ENCODE measurements around the gene KRTAP10-5. TPM values are rescaled to one million over a fixed set of nuclear protein-coding genes. Genes with fewer than 3 reads are reported as not detected.
"Not testable (repeated sequence)": the region's sequence is repeated elsewhere in the genome, so short reads cannot be mapped to it uniquely, and the experiment has no call there.

Gene KRTAP10-5
- total RNA-seq, 2 donors from 2014 or later: not detected

- ATAC-seq (no peak), DNase-seq (no peak)
- H3K9me3 ChIP-seq (ENCODE audit: control insufficient read depth, low read length, poor library complexity, severe bottlenecking): no peaks in the 10 kb centered on the region
- no peaks in the 10 kb centered on the region for H3K27me3 Mint-ChIP-seq
- H3K4me3 Mint-ChIP-seq: no peak overlapping the region
- H3K4me1 Mint-ChIP-seq: peaks cover 11% of the 10 kb centered on the region
- peaks cover 5% of the 10 kb centered on the region for H3K36me3 Mint-ChIP-seq (ENCODE audit: low read depth)
- no peak overlapping the region for H3K27ac Mint-ChIP-seq
Measured at GRCh38 chr21:44552136-44552535, 28.3 kb downstream of the KRTAP10-5 start.

DNA sequence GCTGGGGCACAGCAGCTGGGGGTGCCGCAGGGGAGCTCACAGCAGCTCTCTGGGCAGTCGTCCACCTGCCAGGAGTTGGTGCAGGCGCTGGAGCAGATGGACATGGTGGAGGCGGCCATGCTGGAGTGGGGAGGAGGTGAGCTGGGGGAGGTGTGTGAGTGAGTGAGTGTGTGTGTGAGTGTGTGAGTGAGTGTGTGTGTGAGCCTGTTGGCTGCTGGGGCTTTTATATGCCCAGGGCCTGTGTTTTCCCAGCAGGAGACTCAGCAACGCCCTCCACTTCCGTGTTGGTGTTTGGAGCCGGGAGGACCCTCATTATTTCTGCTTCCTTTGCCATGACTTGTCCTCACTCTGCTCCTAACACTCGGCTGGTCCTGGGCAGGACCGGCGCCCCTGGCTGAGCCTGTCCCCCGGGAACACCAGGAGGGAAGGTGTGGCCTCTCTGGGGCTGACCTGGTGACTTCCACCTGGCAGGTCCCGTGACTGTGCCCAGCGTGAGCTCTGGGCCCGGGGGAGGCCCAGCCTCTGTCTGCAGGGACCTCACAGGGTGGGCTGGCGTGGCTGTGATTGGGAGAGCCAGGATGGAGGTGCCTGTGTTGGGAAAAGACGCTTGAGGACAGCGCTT is 29.0 kb downstream of the KRTAP10-5 start, which contains the start of gene KRTAP10-2:
TSS of gene KRTAP10-2 (minus strand) at position 166 of the 622 bp plus-strand sequence. CDS start at position 119, 47 bp downstream.
- no peak within 1 kb of the TSS for H3K4me3 Mint-ChIP-seq
- H3K4me1 Mint-ChIP-seq: peaks cover 11% of the 10 kb centered on the region
- DNase-seq (no peak), ATAC-seq (no peak)
- peaks cover 6% of the 10 kb centered on the region for H3K9me3 ChIP-seq (ENCODE audit: control insufficient read depth, low read length, poor library complexity, severe bottlenecking)
- H3K27ac Mint-ChIP-seq: no peak within 1 kb of the TSS
- peaks cover 5% of the 10 kb centered on the region for H3K36me3 Mint-ChIP-seq (ENCODE audit: low read depth)
- H3K27me3 Mint-ChIP-seq: no peaks in the 10 kb centered on the region

- Mint-ChIP-seq H3K4me3 (no peak overlapping the region), H3K27ac (no peak overlapping the region), H3K27me3 (no peaks in the 10 kb centered on the region), H3K4me1 (peaks cover 11% of the 10 kb centered on the region), H3K36me3 (ENCODE audit: low read depth) (peaks cover 5% of the 10 kb centered on the region)
- peaks cover 6% of the 10 kb centered on the region for H3K9me3 ChIP-seq (ENCODE audit: control insufficient read depth, low read length, poor library complexity, severe bottlenecking)
- no peak for DNase-seq
- no peak for ATAC-seq
Measured at GRCh38 chr21:44550807-44551206, 29.6 kb downstream of the KRTAP10-5 start.

DNA sequence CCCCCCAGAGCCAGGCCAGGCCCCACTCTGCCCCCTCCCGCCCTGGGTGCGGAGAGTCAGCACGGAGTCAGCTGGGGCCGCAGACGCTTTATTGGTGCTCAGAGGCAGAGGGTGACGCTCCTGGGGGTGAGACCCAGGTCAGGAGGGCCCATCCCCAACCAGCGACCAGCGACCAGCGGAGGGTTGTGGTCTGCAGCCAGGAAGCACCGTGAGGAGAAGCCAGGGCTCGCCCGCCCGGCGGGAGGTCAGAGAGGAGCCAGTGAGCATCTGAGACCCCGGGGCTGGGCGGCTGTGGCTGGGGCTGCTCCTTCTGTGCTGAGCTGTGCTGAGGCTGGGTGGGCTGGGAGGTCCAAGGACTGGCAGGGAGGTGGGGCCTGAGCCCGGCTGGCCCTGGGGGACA is 30.1 kb downstream of the KRTAP10-5 start:
- H3K4me3 Mint-ChIP-seq; H3K27ac Mint-ChIP-seq; DNase-seq; H3K9me3 ChIP-seq (ENCODE audit: control insufficient read depth, low read length, poor library complexity, severe bottlenecking); H3K36me3 Mint-ChIP-seq (ENCODE audit: low read depth); H3K27me3 Mint-ChIP-seq; ATAC-seq: not testable (repeated sequence)
- peaks cover 11% of the 10 kb centered on the region for H3K4me1 Mint-ChIP-seq

DNA sequence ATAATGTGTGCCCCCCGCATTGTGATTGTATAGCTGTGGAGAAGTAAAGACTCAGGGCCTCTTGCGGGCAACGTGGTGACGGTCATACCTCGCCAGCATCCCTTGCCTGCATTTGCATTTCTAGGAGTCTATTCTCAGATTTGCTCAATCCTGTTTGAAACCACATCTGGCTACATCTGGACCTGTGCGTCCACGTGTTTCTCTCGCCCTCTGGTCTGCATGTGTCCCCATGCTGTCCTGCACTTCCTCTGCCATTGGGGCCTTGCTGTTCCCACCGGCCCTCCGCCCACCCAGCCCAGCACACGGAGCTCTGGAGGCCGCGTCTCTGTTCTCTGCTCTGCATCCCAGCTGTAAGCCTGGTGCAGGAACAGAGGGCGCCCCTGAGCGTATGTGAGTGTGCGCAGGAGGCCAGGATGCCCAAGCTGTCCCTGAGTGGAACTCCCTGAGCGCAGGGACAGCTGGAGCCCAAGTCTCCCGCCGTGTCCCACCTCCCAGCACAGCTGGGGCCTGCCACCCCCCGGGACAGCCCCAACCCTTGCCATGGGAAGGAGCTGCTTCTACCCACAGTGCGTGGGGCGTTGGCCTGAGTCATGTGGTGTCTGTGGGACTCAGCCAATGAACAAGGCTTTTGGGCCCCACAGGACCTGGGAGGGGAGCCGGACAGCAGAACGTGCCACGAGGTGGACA is 30.7 kb downstream of the KRTAP10-5 start:
- ATAC-seq (no peak), DNase-seq (no peak)
- H3K9me3 ChIP-seq (ENCODE audit: control insufficient read depth, low read length, poor library complexity, severe bottlenecking): peaks cover 6% of the 10 kb centered on the region
- Mint-ChIP-seq H3K4me3 (no peak overlapping the region), H3K4me1 (peaks cover 11% of the 10 kb centered on the region), H3K27me3 (no peaks in the 10 kb centered on the region), H3K36me3 (ENCODE audit: low read depth) (peaks cover 5% of the 10 kb centered on the region), H3K27ac (no peak overlapping the region)

DNA sequence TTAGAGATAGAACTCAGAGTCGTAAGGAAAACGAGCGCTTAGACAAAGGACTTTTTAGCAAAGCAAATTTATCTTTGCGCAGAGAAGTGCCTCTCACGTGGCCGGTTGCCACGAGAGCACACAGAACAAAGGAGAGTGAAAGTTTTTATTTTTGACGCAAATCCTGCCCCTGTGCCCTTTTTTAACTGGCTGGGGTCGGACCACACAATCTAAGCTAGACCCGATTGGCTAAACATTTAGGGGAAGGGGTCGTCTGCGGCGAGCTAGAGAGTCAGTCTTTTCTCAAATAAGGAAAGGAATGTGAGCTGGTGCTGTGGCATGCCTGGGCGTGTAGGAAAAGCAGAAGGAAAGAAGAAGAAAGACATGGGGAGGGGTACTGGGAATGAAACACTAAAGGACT is 31.5 kb downstream of the KRTAP10-5 start:
- Mint-ChIP-seq H3K4me1 (peaks cover 11% of the 10 kb centered on the region), H3K4me3 (peak overlapping the region; percentile 4), H3K27ac (no peak overlapping the region), H3K27me3 (no peaks in the 10 kb centered on the region), H3K36me3 (ENCODE audit: low read depth) (peaks cover 5% of the 10 kb centered on the region)
- peaks cover 6% of the 10 kb centered on the region for H3K9me3 ChIP-seq (ENCODE audit: control insufficient read depth, low read length, poor library complexity, severe bottlenecking)
- ATAC-seq: no peak
- DNase-seq: no peak

DNA sequence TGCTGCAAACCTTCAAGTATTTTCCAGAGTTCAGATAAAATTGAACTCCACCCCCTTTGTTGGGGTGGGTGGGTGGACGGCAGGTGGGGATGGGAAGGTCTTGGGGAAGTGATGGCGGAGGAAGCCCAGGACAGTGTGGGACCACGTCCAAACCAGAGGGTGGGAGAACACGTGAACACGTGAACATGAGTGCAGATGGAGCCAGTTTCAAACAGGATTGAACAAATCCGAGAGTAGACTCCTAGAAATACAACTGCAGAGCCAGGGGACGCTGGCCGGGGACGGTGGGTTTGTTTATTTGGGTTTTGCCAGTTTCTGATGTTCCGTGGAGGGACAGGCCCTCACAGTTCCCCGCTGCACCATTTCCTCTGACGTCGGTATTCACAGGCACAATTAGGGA is 32.0 kb downstream of the KRTAP10-5 start:
- no peaks in the 10 kb centered on the region for H3K27me3 Mint-ChIP-seq
- ATAC-seq: no peak
- peaks cover 11% of the 10 kb centered on the region for H3K4me1 Mint-ChIP-seq
- H3K36me3 Mint-ChIP-seq (ENCODE audit: low read depth): peaks cover 5% of the 10 kb centered on the region
- H3K9me3 ChIP-seq (ENCODE audit: control insufficient read depth, low read length, poor library complexity, severe bottlenecking): peaks cover 6% of the 10 kb centered on the region
- H3K27ac Mint-ChIP-seq: no peak overlapping the region
- DNase-seq: no peak
- H3K4me3 Mint-ChIP-seq: no peak overlapping the region

- peaks cover 6% of the 10 kb centered on the region for H3K9me3 ChIP-seq (ENCODE audit: control insufficient read depth, low read length, poor library complexity, severe bottlenecking)
- peak overlapping the region; percentile 79 for H3K4me3 Mint-ChIP-seq
- DNase-seq (no peak), ATAC-seq (peak; percentile 76)
- no peaks in the 10 kb centered on the region for H3K27me3 Mint-ChIP-seq
- peaks cover 5% of the 10 kb centered on the region for H3K36me3 Mint-ChIP-seq (ENCODE audit: low read depth)
- peak overlapping the region; percentile 6 for H3K27ac Mint-ChIP-seq
- peaks cover 11% of the 10 kb centered on the region for H3K4me1 Mint-ChIP-seq
Measured at GRCh38 chr21:44547656-44548331, 32.6 kb downstream of the KRTAP10-5 start.

DNA sequence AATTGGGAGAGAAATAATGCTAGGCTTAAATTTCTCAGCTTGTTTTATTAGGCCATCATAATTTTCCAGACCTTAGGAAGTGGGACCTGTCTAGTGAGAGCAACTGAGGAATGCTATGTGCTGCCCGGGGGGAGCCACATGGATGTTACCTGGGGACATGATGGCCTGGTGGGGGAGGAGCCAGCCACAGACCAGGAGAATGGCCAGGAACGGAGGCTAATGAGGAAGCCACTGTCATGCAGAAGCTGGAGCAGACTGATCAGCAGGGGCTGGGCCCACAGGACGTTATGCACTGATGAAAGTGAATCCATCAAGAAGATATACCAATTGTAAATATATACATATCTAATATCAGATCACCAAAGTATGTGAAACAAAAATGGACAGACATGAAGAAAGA is 35.8 kb downstream of the KRTAP10-5 start:
- Mint-ChIP-seq H3K4me3 (no peak overlapping the region), H3K4me1 (peaks cover 11% of the 10 kb centered on the region), H3K27ac (no peak overlapping the region), H3K27me3 (no peaks in the 10 kb centered on the region), H3K36me3 (ENCODE audit: low read depth) (peaks cover 4% of the 10 kb centered on the region)
- ATAC-seq (no peak), DNase-seq (no peak)
- H3K9me3 ChIP-seq (ENCODE audit: control insufficient read depth, low read length, poor library complexity, severe bottlenecking): peaks cover 6% of the 10 kb centered on the region

DNA sequence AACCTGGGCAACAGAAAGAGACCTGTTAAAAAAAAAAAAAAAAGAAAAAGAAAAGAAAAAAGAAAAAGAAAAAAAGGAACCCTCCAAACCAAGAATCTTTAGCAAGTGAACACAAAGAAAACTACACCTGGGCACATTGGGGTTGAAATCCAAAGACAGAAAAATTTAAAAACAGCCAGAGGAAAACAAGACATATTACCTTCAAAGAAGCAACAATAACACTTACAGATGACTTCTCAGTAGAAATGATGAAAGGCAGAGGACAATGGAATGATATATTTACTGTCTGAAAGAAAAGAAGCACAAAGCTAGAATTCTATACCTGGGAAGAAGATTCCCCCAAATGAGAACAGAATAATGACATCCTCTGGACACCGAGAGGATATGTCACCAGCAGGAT is 37.7 kb downstream of the KRTAP10-5 start:
- H3K27ac Mint-ChIP-seq: no peak overlapping the region
- ATAC-seq (no peak), DNase-seq (no peak)
- no peaks in the 10 kb centered on the region for H3K27me3 Mint-ChIP-seq
- peaks cover 4% of the 10 kb centered on the region for H3K4me1 Mint-ChIP-seq
- no peak overlapping the region for H3K4me3 Mint-ChIP-seq
- peaks cover 6% of the 10 kb centered on the region for H3K9me3 ChIP-seq (ENCODE audit: control insufficient read depth, low read length, poor library complexity, severe bottlenecking)
- peaks cover 2% of the 10 kb centered on the region for H3K36me3 Mint-ChIP-seq (ENCODE audit: low read depth)

DNA sequence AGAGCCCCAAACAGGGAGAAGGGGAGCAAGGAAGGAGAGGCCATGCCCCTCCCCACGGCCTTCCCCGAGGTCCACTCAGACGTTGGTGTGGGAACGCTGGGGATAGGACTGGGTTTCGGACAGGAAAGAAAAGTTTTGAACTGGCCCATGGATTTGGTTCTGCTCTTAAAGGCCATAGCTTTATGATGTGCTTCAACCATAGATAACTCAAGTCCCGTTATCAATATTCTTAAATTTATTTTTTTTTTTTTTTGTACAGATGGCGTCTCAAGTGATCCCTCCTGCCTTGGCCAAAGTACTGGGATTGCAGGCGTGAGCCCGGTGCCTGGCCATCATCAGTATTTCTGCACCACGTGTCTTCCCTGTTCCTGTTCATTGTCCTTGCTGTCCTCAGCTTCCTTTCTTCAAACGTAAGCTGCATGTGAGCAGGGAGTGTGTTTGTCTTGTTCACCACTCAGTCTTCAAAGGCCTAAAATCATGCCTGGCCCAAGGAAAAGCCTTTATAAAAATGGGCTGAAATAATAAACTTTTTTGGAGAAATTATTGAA is 39.6 kb downstream of the KRTAP10-5 start:
- H3K27ac Mint-ChIP-seq: no peak overlapping the region
- H3K4me1 Mint-ChIP-seq: no peaks in the 10 kb centered on the region
- H3K9me3 ChIP-seq (ENCODE audit: control insufficient read depth, low read length, poor library complexity, severe bottlenecking): no peaks in the 10 kb centered on the region
- H3K36me3 Mint-ChIP-seq (ENCODE audit: low read depth): no peaks in the 10 kb centered on the region
- H3K27me3 Mint-ChIP-seq: no peaks in the 10 kb centered on the region
- DNase-seq: no peak
- ATAC-seq: no peak
- H3K4me3 Mint-ChIP-seq: no peak overlapping the region

GRCh38 chr21:44539991-44540666 is 40.3 kb downstream of the KRTAP10-5 start, which contains the start of gene KRTAP10-1:
Gene KRTAP10-1 (minus strand): TSS chr21:44540195. CDS start chr21:44540150, 45 bp downstream.
- no peak within 1 kb of the TSS for H3K27ac Mint-ChIP-seq
- no peaks in the 10 kb centered on the region for H3K9me3 ChIP-seq (ENCODE audit: control insufficient read depth, low read length, poor library complexity, severe bottlenecking)
- no peak for DNase-seq
- no peak for ATAC-seq
- no peaks in the 10 kb centered on the region for H3K4me1 Mint-ChIP-seq
- H3K36me3 Mint-ChIP-seq (ENCODE audit: low read depth): no peaks in the 10 kb centered on the region
- no peaks in the 10 kb centered on the region for H3K27me3 Mint-ChIP-seq
- no peak within 1 kb of the TSS for H3K4me3 Mint-ChIP-seq

- Mint-ChIP-seq H3K36me3 (ENCODE audit: low read depth) (no peaks in the 10 kb centered on the region), H3K4me3 (no peak overlapping the region), H3K27ac (no peak overlapping the region), H3K4me1 (no peaks in the 10 kb centered on the region), H3K27me3 (no peaks in the 10 kb centered on the region)
- ATAC-seq (no peak), DNase-seq (no peak)
- no peaks in the 10 kb centered on the region for H3K9me3 ChIP-seq (ENCODE audit: control insufficient read depth, low read length, poor library complexity, severe bottlenecking)
Measured at GRCh38 chr21:44539046-44539445, 41.4 kb downstream of the KRTAP10-5 start.
